Right hindlimb (tissue), 1 donor: Measurements from ENCODE around the gene ILKAP.

ENCODE experiments used
- DNase-seq: peaks from one replicate; pipeline ENCODE4 v3.0.0-alpha.2; 2018

ILKAP gene

DNA sequence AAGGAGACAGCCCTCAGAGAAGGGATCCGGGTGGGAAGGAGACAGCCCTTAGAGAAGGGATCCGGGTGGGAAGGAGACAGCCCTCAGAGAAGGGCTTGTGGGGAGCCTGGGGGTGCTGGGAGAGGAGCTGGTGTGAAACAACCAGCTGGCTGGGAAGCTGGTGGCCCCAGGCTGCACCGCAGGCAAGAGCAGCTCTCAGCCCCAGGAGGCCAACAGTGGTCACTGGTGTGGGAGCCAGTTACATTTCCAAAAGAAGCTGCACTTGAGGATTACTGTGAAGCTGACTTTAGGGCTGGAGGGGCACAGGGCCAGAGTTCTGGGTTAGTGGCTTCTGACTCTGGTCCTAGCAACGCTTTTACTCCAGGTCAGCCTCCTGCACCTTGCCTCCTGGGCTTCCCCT, 33.1 kb upstream of the ILKAP start:
- DNase-seq: no peak

- DNase-seq: no peak
Observed at GRCh38 chr2:238235856-238236255, 32.4 kb upstream of the ILKAP start.

- no peak for DNase-seq
Observed at GRCh38 chr2:238235331-238235732, 31.8 kb upstream of the ILKAP start.

DNA sequence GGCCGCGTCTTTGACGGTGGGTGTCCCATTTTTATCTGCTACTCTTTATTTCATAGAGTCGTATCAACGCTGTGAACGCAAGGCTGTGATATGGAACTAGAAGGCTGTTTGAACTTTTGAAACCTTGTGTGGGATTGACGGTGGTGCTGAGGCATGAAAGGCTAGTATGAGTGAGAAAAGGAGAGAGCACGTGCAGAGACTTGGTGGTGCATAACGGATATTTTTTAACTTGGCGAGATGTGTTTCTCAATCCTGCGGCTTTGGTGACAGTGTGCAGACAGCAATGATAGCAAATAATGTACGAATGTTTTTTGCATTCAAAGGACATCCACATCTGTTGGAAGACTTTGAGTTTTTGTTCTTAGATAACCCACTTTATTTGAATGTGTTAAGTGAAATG, 30.1 kb upstream of the ILKAP start:
- no peak for DNase-seq

GRCh38 chr2:238231809-238232208, 28.3 kb upstream of the ILKAP start:
- no peak for DNase-seq

- DNase-seq: peak; percentile 80
Observed at GRCh38 chr2:238231251-238231793, 27.8 kb upstream of the ILKAP start.

- DNase-seq: no peak
Observed at GRCh38 chr2:238230699-238231098, 27.2 kb upstream of the ILKAP start.

DNA sequence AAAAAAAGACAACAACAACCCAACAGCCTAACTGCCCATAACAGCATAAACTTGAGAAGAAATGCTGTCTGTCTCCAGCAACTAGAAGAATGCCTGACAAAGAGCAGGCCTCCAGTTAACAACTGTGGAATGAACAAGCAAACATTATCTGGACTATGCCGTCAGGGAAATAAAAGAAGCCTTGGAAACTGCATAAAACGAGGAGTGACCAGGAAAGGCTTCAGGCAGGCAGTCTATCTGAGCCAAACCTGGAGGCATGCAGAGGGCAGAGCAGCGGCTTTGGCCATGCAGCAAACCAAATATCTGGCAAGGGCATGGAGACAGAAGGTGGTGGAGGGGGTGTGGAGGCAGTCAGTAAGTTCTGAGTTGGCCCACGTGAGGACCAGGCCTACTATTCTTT, 25.2 kb upstream of the ILKAP start:
- no peak for DNase-seq

GRCh38 chr2:238227587-238228032, 24.1 kb upstream of the ILKAP start:
- no peak for DNase-seq

DNA sequence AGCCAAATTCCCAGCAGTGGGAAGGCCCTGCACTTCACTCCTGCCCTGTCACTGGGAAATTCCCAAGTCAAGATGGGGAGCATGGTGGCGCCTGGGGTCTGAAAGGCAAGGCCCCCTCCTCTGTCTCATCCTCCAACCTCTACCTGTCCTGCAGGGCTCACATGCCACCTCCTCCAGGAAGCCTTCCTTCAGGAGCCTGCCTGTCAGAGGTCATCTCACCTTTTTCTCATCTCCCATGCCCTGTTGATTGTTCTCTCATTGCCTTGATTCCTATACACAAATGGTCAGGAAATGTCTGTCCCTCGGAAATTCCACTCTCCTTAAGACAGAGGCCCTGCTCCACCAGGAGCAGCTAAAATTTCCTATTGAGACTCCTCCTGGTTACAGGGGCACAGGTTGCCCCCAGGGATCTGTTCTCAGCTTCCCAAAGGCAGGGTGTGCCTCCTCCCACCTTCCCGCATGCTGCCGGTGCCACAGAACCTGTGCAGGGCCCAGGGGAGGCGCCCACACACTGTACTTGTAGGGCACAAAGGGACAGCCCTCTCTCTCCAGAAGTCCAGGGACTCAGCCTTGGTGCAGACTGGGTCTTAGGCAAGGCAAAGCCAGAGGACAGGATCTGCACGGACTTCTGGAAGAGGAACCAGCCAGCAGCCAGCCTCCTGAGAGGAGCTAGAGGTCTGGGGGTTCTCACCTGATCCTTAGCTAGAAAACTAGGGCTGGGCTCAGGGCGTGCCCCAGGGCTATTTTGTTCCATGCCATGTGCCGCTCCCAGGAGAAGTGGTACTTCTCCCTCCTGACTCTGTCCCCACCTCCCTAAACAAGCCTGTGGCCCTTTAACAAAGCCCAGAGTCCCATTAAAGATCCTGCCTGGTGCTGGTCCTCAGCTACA, 23.4 kb upstream of the ILKAP start:
- DNase-seq: no peak

- no peak for DNase-seq
Observed at GRCh38 chr2:238225911-238226697, 22.6 kb upstream of the ILKAP start.

DNA sequence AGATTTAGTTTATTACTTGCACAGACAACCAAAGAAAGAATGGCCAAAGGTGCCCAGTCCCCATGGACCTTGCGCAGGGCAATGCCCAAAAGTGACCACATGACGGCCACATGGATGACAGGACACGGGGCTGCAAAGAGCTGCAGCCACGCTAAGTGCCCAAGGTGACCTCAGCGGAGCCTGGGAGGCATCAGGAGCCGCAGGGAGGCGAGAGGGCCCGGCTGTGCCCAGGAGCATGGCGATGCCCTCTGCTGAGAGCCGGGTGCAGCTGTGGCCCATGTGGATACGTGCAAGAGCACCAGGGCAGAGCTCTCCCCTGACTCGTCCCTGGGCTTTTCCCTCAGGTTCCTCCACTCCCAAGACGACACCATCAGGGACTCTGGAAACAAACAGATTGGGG, 21.6 kb upstream of the ILKAP start:
- no peak for DNase-seq

- no peak for DNase-seq
Observed at GRCh38 chr2:238224356-238225035, 21.0 kb upstream of the ILKAP start.

GRCh38 chr2:238220892-238221521, 17.5 kb upstream of the ILKAP start:
- no peak for DNase-seq

- no peak for DNase-seq
Observed at GRCh38 chr2:238220274-238220891, 16.9 kb upstream of the ILKAP start.

DNA sequence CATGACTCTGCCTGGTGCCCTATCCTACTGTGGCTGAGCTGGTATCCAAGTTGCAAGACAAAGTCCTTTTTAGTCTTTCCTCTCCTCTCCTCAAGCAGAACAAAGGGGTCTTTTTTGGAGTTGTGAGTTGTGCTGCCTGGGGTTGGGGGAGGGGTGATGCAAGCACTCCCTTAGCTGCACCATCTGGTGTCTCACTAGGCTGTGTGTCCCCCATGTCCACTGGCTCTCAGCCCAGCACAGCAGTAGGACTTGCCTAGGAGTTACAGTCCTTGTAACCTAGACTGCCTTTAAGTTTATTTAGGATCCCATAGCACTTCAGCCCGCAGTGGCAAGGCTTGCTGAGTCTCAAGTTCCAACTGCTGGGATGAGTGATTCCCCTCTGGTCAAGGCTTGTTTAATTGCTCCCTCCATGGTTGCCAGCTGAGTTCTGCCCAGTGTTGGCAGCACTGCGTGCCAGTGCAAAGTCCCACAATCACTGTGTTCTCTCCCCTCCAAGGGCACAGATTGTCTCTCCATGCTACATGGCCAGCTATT, 13.2 kb upstream of the ILKAP start:
- DNase-seq: peak; percentile 67

DNA sequence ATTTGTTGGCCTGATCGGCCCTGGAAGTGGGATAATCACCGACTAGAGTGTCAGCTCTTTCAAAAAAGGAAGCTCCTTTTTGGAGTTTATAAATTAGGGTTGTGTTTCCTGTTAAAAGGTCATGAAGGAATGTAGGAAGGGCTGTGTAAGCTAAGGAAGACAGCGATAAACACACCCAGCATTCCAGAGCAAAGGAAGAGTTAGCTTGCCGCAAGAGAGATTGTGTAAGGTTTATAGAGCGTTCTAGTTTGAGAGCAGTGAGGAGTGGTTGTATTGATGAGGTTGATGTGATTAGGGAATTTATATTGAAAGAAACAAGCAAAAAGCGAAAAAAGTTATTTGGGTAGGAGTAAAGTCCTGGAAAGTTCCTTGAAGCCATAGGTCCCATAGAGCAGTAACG, 3.5 kb upstream of the ILKAP start:
- no peak for DNase-seq

- DNase-seq: no peak
Observed at GRCh38 chr2:238203973-238204683, 633 bp upstream of the ILKAP start.

- DNase-seq: peak; percentile 33
Observed at GRCh38 chr2:238202326-238203093, 985 bp downstream of the ILKAP start.

DNA sequence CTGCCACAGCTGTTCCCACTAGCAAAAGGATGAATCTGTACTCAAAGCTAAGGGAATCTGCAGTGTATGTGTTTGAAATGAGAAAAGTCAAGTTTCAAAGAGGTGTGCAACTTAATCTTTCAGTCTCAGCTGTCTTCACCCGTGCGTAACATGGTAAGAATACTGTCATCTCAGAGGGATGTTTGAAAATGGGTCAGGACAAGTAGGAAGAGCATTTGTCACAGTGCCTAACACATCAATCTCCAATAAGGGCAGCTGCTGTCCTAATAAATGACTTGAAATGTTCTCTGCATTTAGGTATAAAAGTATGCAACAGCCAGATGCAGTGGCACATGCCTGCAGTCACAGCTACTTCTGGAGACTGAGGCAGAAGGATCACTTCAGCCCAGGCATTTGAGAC, 13.1 kb downstream of the ILKAP start:
- DNase-seq: no peak
